Measurements from ENCODE around the gene GUCY1A1. TPM values are rescaled to one million over a fixed set of nuclear protein-coding genes. Genes with fewer than 3 reads are reported as not detected.

Gene GUCY1A1
- total RNA-seq, 2 experiments from 2014 or later, result not detected

DNA sequence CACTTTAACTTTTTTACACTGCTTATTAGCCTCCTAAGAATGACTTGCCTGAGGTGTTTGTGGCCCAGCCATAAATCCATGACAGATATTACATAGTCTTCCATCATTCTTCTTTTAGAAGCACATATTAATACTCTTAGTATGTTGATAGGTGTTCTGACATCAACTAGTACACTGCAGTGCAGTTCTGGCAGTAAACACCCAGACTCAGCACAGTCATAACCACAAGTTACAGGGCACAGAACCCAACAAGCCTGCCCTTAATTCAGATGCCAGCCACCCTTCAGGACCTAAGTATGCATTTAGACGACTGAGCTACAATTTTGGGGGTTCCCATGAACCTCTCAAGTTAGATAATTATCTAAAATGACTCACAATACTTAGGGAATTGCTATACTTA, 55.7 kb downstream of the GUCY1A1 start:
- intact Hi-C loops (cut with DNase I, micrococcal nuclease), result no loop called here
- Mint-ChIP-seq H3K27me3 (peaks cover 4% of the 10 kb centered on the region), H3K4me3 (no peak overlapping the region), H3K27ac (no peak overlapping the region), H3K36me3 (ENCODE audit: low read depth) (no peaks in the 10 kb centered on the region), H3K9me3 (ENCODE audit: low read depth) (no peaks in the 10 kb centered on the region), H3K4me1 (no peaks in the 10 kb centered on the region)
- ChIA-PET POLR2A (no interaction called here), CTCF (no interaction called here)
- no peak for DNase-seq
- ATAC-seq, result no peak

DNA sequence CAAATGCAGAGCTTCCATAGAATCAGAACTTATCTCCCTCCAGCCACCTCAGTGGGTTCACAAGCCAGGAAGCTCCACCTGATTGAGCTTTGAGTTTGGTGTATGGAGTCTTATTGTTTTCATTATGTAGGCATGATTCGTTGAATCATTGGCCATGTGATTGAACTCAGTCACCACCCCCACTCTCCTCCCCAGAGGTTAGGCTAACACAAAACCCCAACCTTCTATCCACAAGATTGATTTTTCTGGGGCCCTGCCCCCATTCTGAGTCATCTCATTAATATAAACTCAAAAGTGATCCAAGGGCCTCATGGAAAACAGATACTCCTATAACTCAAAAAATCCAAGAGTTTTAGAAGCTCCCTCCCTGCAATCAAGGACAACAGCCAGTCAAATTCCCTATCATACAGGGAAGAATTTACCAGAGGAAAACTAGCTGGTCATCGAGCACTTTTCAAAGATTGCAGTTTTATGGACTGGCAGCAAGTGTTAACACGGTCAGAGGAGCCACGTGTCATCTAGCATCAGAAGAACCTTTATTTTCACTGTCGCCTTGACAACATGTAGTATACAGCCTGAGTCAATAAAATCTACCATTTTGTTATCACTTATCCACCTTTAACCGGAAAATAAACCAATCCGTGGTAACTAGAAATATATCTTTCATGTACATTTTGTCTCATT, 56.3 kb downstream of the GUCY1A1 start:
- Mint-ChIP-seq H3K9me3 (ENCODE audit: low read depth) (no peaks in the 10 kb centered on the region), H3K4me1 (no peaks in the 10 kb centered on the region)

DNA sequence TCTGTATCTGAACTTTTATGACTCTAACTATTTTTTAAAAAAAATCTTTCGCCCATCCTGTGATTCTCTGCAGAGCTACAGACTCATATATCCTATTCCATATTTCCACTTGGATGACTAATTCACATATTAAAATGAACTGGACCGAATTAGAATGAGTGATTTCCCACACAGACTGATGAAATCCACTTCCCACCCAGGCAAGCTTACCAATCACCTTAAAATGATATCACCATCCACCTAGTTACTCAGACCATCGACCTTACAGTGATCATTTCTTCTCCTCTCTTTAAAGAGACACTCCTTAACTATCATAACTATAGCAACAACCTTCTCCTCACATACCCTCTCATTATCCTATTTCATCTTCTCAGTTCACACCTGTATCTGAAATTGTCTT, 58.1 kb downstream of the GUCY1A1 start:
- no peaks in the 10 kb centered on the region for H3K4me1 Mint-ChIP-seq
- ATAC-seq (no peak), DNase-seq (no peak)
- no peak overlapping the region for H3K4me3 Mint-ChIP-seq
- H3K9me3 Mint-ChIP-seq (ENCODE audit: low read depth), result no peaks in the 10 kb centered on the region
- POLR2A ChIA-PET, result no interaction called here
- no peaks in the 10 kb centered on the region for H3K36me3 Mint-ChIP-seq (ENCODE audit: low read depth)
- peaks cover 4% of the 10 kb centered on the region for H3K27me3 Mint-ChIP-seq
- H3K27ac Mint-ChIP-seq, result no peak overlapping the region
- intact Hi-C loops (cut with DNase I, micrococcal nuclease), result no loop called here
- CTCF ChIA-PET, result no interaction called here

More for the DNA sequence above, 56.3 kb downstream of the GUCY1A1 start:
- CTCF ChIA-PET, result interaction anchor here (0.8 kb wide), 1 partner anchor 63 kb away, joined by 3 read pairs; no protein-coding TSS in a partner anchor
- no peaks in the 10 kb centered on the region for H3K36me3 Mint-ChIP-seq (ENCODE audit: low read depth)
- intact Hi-C loops (cut with DNase I, micrococcal nuclease), result no loop called here
- peaks cover 4% of the 10 kb centered on the region for H3K27me3 Mint-ChIP-seq
- ATAC-seq (no peak), DNase-seq (peak; percentile 5)
- H3K4me3 Mint-ChIP-seq, result no peak overlapping the region
- H3K27ac Mint-ChIP-seq, result no peak overlapping the region
- POLR2A ChIA-PET, result no interaction called here

DNA sequence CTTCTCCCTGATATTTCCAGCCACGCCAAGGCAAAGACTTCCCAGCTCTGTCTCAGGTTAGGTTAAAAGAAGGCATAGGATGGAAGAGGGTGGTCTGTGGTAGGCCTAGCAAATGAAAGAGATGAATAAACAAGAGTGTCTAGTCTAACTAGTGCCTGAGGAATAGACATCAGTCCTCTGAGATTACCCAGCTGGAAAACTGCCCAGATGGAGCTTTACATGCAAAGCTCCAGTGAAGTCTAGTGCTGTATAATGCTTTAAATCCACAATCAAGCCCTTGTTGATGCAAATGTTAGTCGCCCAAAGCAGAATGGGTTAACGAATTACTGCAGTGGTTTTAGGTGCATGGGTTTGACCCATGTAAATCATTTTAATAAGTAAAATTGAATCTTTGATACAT, 67.4 kb downstream of the GUCY1A1 start:
- H3K4me1 Mint-ChIP-seq, result no peaks in the 10 kb centered on the region
- ATAC-seq, result no peak
- peaks cover 3% of the 10 kb centered on the region for H3K27me3 Mint-ChIP-seq
- H3K4me3 Mint-ChIP-seq, result no peak overlapping the region
- CTCF ChIA-PET, result no interaction called here
- no peaks in the 10 kb centered on the region for H3K36me3 Mint-ChIP-seq (ENCODE audit: low read depth)
- POLR2A ChIA-PET, result no interaction called here
- intact Hi-C loops (cut with DNase I, micrococcal nuclease), result no loop called here
- H3K9me3 Mint-ChIP-seq (ENCODE audit: low read depth), result no peaks in the 10 kb centered on the region
- H3K27ac Mint-ChIP-seq, result no peak overlapping the region
- DNase-seq, result no peak

DNA sequence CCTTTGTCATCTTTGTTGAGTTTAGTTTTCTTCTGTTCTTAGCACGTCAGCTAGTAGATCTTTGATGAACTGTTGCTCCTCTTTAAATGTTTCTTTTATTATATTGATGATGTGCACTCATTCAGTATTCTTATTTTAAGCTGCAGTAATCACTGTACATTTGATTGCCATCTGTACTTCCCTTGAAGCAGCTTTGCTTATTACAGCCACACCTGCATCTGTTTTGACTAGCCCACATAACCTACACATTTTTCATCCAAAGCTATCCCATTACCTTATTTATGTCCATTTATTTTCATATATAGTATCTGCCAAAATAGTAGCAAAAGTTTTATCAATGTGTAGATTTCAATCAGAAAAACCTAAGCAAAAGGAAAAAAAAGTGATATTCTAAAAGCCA, 68.3 kb downstream of the GUCY1A1 start:
- intact Hi-C loops (cut with DNase I, micrococcal nuclease), result no loop called here
- DNase-seq (no peak), ATAC-seq (no peak)
- Mint-ChIP-seq H3K9me3 (ENCODE audit: low read depth) (no peaks in the 10 kb centered on the region), H3K4me1 (no peaks in the 10 kb centered on the region), H3K27me3 (peaks cover 3% of the 10 kb centered on the region), H3K4me3 (no peak overlapping the region), H3K27ac (no peak overlapping the region), H3K36me3 (ENCODE audit: low read depth) (no peaks in the 10 kb centered on the region)
- CTCF ChIA-PET, result interaction anchor here (1.2 kb wide), 1 partner anchor 9 kb away, joined by 3 read pairs; no protein-coding TSS in a partner anchor
- POLR2A ChIA-PET, result no interaction called here

DNA sequence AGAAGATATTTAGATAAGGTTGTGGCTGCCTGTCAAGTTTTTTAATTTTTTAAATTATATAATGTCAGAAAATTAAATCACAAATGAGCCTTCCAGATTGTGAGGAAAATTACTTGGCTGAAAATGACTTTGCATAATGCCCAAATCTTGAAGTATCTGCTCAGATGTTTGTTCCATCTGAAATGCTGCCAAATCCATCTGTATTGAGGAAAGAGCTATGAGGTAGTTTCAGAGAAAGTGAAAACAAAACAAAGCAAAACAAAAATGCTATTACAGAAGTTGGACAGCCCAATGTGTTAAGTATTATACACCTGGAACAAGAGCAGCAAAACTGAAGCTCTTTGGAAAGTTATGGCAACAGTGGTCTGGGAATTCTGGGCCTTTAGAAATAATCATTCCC, 68.8 kb downstream of the GUCY1A1 start:
- peaks cover 3% of the 10 kb centered on the region for H3K27me3 Mint-ChIP-seq

DNA sequence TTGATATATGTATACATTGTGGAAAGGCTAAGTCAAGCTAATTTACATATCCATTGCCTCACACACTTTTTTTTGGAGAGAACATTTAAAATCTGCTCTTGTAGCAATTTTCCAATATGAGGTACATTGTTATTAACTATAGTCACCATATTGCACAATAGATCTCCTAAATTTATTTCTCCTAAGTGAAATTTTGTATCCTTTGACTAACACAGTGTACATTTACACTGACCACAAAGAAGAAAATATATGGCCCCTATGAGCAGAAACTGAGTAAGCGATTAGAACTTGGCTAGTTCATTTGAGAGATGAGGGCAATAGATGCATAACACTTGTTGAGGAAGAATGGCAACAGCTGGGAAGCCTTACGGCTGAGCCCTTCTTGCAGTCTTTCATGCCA, 71.9 kb downstream of the GUCY1A1 start:
- peaks cover 1% of the 10 kb centered on the region for H3K27me3 Mint-ChIP-seq
- no peak overlapping the region for H3K27ac Mint-ChIP-seq
- ATAC-seq, result no peak
- H3K4me1 Mint-ChIP-seq, result no peaks in the 10 kb centered on the region
- CTCF ChIA-PET, result no interaction called here
- POLR2A ChIA-PET, result no interaction called here
- no peak for DNase-seq
- no peaks in the 10 kb centered on the region for H3K9me3 Mint-ChIP-seq (ENCODE audit: low read depth)
- H3K36me3 Mint-ChIP-seq (ENCODE audit: low read depth), result no peaks in the 10 kb centered on the region
- no peak overlapping the region for H3K4me3 Mint-ChIP-seq
- intact Hi-C loops (cut with DNase I, micrococcal nuclease), result no loop called here

More for the DNA sequence above, 68.8 kb downstream of the GUCY1A1 start:
- ChIA-PET POLR2A (no interaction called here), CTCF (interaction anchor here (1.2 kb wide), 1 partner anchor 10 kb away, joined by 3 read pairs; no protein-coding TSS in a partner anchor)
- intact Hi-C loops (cut with DNase I, micrococcal nuclease), result no loop called here
- ATAC-seq (no peak), DNase-seq (no peak)
- H3K36me3 Mint-ChIP-seq (ENCODE audit: low read depth), result no peaks in the 10 kb centered on the region
- no peak overlapping the region for H3K4me3 Mint-ChIP-seq
- no peaks in the 10 kb centered on the region for H3K9me3 Mint-ChIP-seq (ENCODE audit: low read depth)
- H3K4me1 Mint-ChIP-seq, result no peaks in the 10 kb centered on the region
- H3K27ac Mint-ChIP-seq, result no peak overlapping the region

DNA sequence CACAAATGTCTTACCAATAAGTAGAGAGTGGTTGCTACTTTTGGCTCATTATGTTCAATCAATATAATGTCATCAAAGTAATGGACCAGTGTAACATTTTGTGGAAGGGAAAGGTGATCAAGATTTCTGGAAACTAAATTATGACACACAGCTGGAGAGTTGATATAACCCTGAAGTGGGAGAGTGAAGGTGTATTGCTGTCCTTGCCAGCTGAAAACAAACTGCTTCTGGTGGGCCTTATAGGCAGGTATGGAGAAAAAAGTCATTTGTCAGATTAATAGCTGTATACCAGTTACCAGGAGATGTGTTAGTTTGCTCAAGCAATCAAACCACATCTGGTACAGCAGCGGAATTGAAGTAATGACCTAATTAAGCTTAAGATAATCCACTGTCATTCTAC, 74.9 kb downstream of the GUCY1A1 start:
- no peaks in the 10 kb centered on the region for H3K9me3 Mint-ChIP-seq (ENCODE audit: low read depth)
- no peak for DNase-seq
- no peaks in the 10 kb centered on the region for H3K36me3 Mint-ChIP-seq (ENCODE audit: low read depth)
- no peaks in the 10 kb centered on the region for H3K4me1 Mint-ChIP-seq
- no peak for ATAC-seq
- intact Hi-C loops (cut with DNase I, micrococcal nuclease), result no loop called here
- POLR2A ChIA-PET, result no interaction called here
- CTCF ChIA-PET, result interaction anchor here (0.9 to 1.4 kb wide), 2 partner anchors 22 to 37 kb away, joined by 3 to 4 read pairs; no protein-coding TSS in a partner anchor
- H3K4me3 Mint-ChIP-seq, result no peak overlapping the region
- no peak overlapping the region for H3K27ac Mint-ChIP-seq
- peaks cover 1% of the 10 kb centered on the region for H3K27me3 Mint-ChIP-seq

DNA sequence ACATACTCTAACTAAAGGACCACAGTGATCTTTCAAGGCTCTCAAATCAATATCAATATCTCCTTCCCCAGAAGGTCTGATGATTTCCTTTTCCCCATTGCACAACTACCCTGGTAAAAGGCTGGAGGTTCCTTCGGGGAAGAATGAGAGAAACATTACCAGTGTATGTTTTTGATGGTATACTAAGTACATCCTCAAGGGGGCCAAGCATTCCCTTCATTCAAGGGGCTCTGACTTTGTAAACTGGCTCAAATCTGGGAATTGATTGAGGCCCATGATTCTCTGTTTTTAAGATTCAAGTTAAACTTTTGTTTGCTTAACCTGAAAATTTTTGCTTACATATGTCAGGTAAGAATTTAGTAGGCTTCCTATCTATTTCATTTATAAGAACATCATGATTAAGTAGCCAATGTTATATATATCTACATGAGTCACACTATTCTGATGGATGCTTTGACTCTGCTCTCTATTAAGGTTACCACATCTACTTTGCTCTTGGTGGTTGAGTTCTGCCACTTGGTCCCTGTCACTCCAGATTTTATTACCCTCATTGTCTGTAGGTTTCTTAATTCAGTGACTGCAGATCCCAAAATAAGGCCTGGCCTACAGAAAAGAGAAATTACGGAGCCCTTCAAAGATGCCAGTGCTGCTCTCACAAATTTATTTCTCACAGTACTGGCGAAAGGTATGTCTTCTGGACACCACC, 75.8 kb downstream of the GUCY1A1 start:
- CTCF ChIA-PET, result no interaction called here
- H3K9me3 Mint-ChIP-seq (ENCODE audit: low read depth), result no peaks in the 10 kb centered on the region
- DNase-seq (no peak), ATAC-seq (no peak)
- intact Hi-C loops (cut with DNase I, micrococcal nuclease), result no loop called here
- H3K36me3 Mint-ChIP-seq (ENCODE audit: low read depth), result no peaks in the 10 kb centered on the region
- no peak overlapping the region for H3K27ac Mint-ChIP-seq
- H3K4me3 Mint-ChIP-seq, result no peak overlapping the region
- H3K27me3 Mint-ChIP-seq, result peaks cover 1% of the 10 kb centered on the region
- POLR2A ChIA-PET, result no interaction called here
- H3K4me1 Mint-ChIP-seq, result no peaks in the 10 kb centered on the region

DNA sequence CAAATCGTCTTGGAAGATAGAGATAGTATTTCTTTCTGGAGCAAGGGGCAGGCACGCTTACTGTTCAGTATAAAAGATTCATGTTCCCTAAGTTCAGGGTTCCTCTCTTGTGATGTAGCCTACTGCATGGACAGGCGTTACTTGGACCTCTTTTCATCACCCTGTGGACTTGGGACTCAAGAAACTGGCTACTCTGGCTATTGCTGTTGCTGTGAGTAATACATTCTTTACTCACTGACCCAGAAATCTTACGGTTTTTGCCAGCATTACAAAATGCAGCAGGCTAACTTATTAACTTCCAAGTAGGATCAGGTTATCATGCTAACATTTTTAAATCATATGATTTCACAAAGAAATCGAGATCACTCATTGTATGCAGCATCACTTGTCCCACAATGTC, 79.3 kb downstream of the GUCY1A1 start:
- no peak overlapping the region for H3K27ac Mint-ChIP-seq
- H3K27me3 Mint-ChIP-seq, result peaks cover 1% of the 10 kb centered on the region
- no peaks in the 10 kb centered on the region for H3K4me1 Mint-ChIP-seq
- ChIA-PET CTCF (no interaction called here), POLR2A (no interaction called here)
- no peak overlapping the region for H3K4me3 Mint-ChIP-seq
- ATAC-seq, result no peak
- intact Hi-C loops (cut with DNase I, micrococcal nuclease), result no loop called here
- no peaks in the 10 kb centered on the region for H3K36me3 Mint-ChIP-seq (ENCODE audit: low read depth)
- DNase-seq, result no peak
- no peaks in the 10 kb centered on the region for H3K9me3 Mint-ChIP-seq (ENCODE audit: low read depth)

DNA sequence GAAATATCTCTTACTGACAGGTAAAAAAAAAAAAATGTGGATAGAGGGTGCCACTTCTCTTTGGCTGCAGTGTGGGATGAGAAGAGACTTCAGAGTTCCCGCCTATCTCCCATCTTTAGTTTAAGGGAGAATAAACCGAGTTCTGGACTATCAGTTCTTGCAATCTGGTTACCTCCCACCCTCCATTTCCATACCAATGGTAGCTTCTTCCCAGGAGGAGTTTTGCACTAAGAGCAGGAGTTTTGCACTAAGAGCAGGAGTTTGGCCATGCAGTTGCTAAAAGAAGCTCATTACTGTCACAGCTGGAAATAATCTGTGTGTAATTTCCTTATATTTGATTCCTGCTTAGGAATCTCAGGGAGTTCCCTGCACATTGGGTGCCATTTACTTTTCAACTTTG, 81.4 kb downstream of the GUCY1A1 start:
- intact Hi-C loops (cut with DNase I, micrococcal nuclease), result no loop called here
- ATAC-seq, result no peak
- ChIA-PET CTCF (no interaction called here), POLR2A (no interaction called here)
- Mint-ChIP-seq H3K27me3 (no peaks in the 10 kb centered on the region), H3K27ac (no peak overlapping the region), H3K9me3 (ENCODE audit: low read depth) (no peaks in the 10 kb centered on the region), H3K36me3 (ENCODE audit: low read depth) (no peaks in the 10 kb centered on the region), H3K4me1 (no peaks in the 10 kb centered on the region), H3K4me3 (no peak overlapping the region)
- no peak for DNase-seq

DNA sequence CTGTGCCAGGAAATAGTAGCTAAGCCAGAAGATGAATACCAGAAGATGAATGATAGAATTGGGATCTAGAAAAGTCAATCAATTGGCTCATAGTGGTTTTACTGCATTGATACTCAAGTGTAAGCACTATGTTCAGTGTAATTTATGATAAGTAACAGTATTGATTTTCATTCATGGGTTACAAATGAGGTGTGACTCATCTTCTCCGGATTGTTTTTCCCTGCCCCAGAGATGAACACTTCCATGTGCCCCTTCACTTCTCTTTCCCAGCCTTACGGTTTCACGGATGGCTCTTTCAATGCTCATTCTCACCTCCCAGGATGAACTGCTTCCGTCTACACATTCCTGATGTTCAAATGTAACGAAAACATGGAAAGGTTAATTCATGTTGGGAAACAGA, 82.4 kb downstream of the GUCY1A1 start:
- DNase-seq (no peak), ATAC-seq (no peak)
- no peak overlapping the region for H3K27ac Mint-ChIP-seq
- no peaks in the 10 kb centered on the region for H3K36me3 Mint-ChIP-seq (ENCODE audit: low read depth)
- H3K4me3 Mint-ChIP-seq, result no peak overlapping the region
- ChIA-PET CTCF (no interaction called here), POLR2A (no interaction called here)
- no peaks in the 10 kb centered on the region for H3K27me3 Mint-ChIP-seq
- intact Hi-C loops (cut with DNase I, micrococcal nuclease), result no loop called here
- H3K4me1 Mint-ChIP-seq, result no peaks in the 10 kb centered on the region
- no peaks in the 10 kb centered on the region for H3K9me3 Mint-ChIP-seq (ENCODE audit: low read depth)

Measured in activated CD4-positive, alpha-beta T cell treated with anti-CD3 and anti-CD28 coated beads for 36 hours (primary cell).